GM23338 (cell line): ENCODE results near the gene SEMA6B. TPM values are rescaled to one million over a fixed set of nuclear protein-coding genes. Genes with fewer than 3 reads are reported as not detected.
A peak's percentile ranks its signal among the peaks of the same experiment; 100 is the strongest.

ENCODE experiments used
- ATAC-seq: fragments of 200-7000 bp; cut with Tn5 transposase; 3 replicates; pipeline ENCODE4 v1.9.1; 2020
- DNase-seq: peaks from one replicate; pipeline ENCODE4 v3.0.0-alpha.2; 2015; ENCODE audit warnings: low spot score
- H2AFZ ChIP-seq: fragments of 200-600 bp; sonication (generic); 2 replicates; pipeline ENCODE4 v1.8.0; 2016; ENCODE audit warnings: antibody characterized with exemption, mild to moderate bottlenecking, moderate library complexity
- H3F3A ChIP-seq: fragments of 200-600 bp; sonication (generic); replicated peaks from 2 replicates; pipeline ENCODE4 v1.8.0; 2017; ENCODE audit warnings: antibody characterized with exemption, mixed run types, low read depth
- H3K27ac ChIP-seq: fragments of 200-600 bp; sonication (generic); 2 replicates; pipeline ENCODE4 v1.6.1; 2016; ENCODE audit warnings: low read depth
- H3K27me3 ChIP-seq: fragments of 200-600 bp; sonication (generic); 2 replicates; pipeline ENCODE4 v1.8.0; 2016; ENCODE audit warnings: mild to moderate bottlenecking, mixed run types, moderate library complexity; ENCODE audit not compliant: insufficient read depth
- H3K36me3 ChIP-seq: fragments of 200-600 bp; sonication (generic); 2 replicates; pipeline ENCODE4 v1.8.0; 2016; ENCODE audit warnings: mild to moderate bottlenecking; ENCODE audit not compliant: insufficient read depth
- H3K4me1 ChIP-seq: fragments of 200-600 bp; sonication (generic); 2 replicates; pipeline ENCODE4 v1.8.0; 2016; ENCODE audit warnings: mild to moderate bottlenecking, moderate library complexity; ENCODE audit not compliant: insufficient read depth
- H3K4me2 ChIP-seq: fragments of 200-600 bp; sonication (generic); 2 replicates; pipeline ENCODE4 v1.7.1; 2017; ENCODE audit warnings: mixed run types
- H3K4me3 ChIP-seq: fragments of 200-600 bp; sonication (generic); 2 replicates; pipeline ENCODE4 v1.6.1; 2016; ENCODE audit warnings: mixed run types
- H3K79me2 ChIP-seq: fragments of 200-600 bp; sonication (generic); replicated peaks from 2 replicates; pipeline ENCODE4 v1.8.0; 2017; ENCODE audit warnings: mild to moderate bottlenecking; ENCODE audit not compliant: insufficient read depth
- H3K9me2 ChIP-seq: fragments of 200-600 bp; sonication (generic); 2 replicates; pipeline ENCODE4 v1.8.0; 2017; ENCODE audit not compliant: insufficient read depth
- H4K20me1 ChIP-seq: fragments of 200-600 bp; sonication (generic); replicated peaks from 2 replicates; pipeline ENCODE4 v1.8.0; 2017; ENCODE audit warnings: mild to moderate bottlenecking; ENCODE audit not compliant: insufficient read depth
- H3K27ac Mint-ChIP-seq: 2 replicates; pipeline ENCODE4 v1.8.0; 2020; ENCODE audit warnings: inconsistent platforms, mild to moderate bottlenecking, moderate library complexity, mixed read lengths
- H3K27me3 Mint-ChIP-seq: 3 replicates; pipeline ENCODE4 v1.8.0; 2022; ENCODE audit warnings: low read depth, mild to moderate bottlenecking, moderate library complexity, mixed read lengths, inconsistent platforms; ENCODE audit not compliant: insufficient read depth, poor library complexity
- H3K36me3 Mint-ChIP-seq: 3 replicates; pipeline ENCODE4 v1.8.0; 2021; ENCODE audit warnings: low read depth, mild to moderate bottlenecking, inconsistent platforms, moderate library complexity, mixed read lengths
- H3K4me1 Mint-ChIP-seq: 3 replicates; pipeline ENCODE4 v1.8.0; 2020; ENCODE audit warnings: mild to moderate bottlenecking, inconsistent platforms, mixed read lengths
- H3K4me3 Mint-ChIP-seq: 3 replicates; pipeline ENCODE4 v1.8.0; 2021; ENCODE audit warnings: moderate library complexity, mild to moderate bottlenecking, inconsistent platforms, mixed read lengths
- H3K9me3 Mint-ChIP-seq: 3 replicates; pipeline ENCODE4 v1.8.0; 2020; ENCODE audit warnings: moderate library complexity, mild to moderate bottlenecking, inconsistent platforms, mixed read lengths
- EZH2 ChIP-seq: fragments of 200-600 bp; sonication (generic); IDR thresholded peaks from one replicate; pipeline ENCODE4 v1.8.0; 2017; ENCODE audit warnings: antibody characterized with exemption, mild to moderate bottlenecking, low read depth; ENCODE audit not compliant: unreplicated experiment
- EZH2phosphoT487 ChIP-seq: fragments of 200-600 bp; sonication (generic); IDR thresholded peaks from one replicate; pipeline ENCODE4 v1.8.1; 2018; ENCODE audit warnings: antibody characterized with exemption; ENCODE audit not compliant: unreplicated experiment
- JUNB ChIP-seq: IDR thresholded peaks from one replicate; pipeline ENCODE4 v1.6.1; 2016; ENCODE audit warnings: antibody characterized with exemption; ENCODE audit not compliant: unreplicated experiment
- POLR2AphosphoS5 ChIP-seq: IDR thresholded peaks from 2 replicates; pipeline ENCODE4 v1.6.1; 2016; ENCODE audit warnings: antibody characterized with exemption, low read depth
- ZNF114 ChIP-seq: fragments of 250-450 bp; sonication (Bioruptor Pico); IDR thresholded peaks from 2 replicates; pipeline ENCODE4 v1.5.0; 2020; ENCODE audit warnings: mild to moderate bottlenecking, moderate library complexity
- polyA plus RNA-seq: library from polyadenylated mRNA; unstranded; fragments of >200 nt; fragmentation: Nextera tagmentation; extraction: Ambion mirVana; gene quantifications from 2 replicates; pipeline ENCODE4 v1.2.1, GENCODE V29; 2016
- total RNA-seq: library from RNA; depleted of rRNA; stranded (reverse); fragments of >200 nt; shearing (Covaris generic); gene quantifications from 2 replicates; pipeline ENCODE4 v1.2.3, GENCODE V29; 2014
- TF ChIP-seq, protein P1 (sequence below): fragments of 250-450 bp; sonication (Bioruptor Pico); IDR thresholded peaks from 2 replicates; pipeline ENCODE4 v1.5.0; 2020; ENCODE audit warnings: mild to moderate bottlenecking, moderate library complexity

The SEMA6B gene
- total and polyA plus RNA-seq, 2 experiments from 2014 or later = 5.3 to 42.7 TPM

DNA sequence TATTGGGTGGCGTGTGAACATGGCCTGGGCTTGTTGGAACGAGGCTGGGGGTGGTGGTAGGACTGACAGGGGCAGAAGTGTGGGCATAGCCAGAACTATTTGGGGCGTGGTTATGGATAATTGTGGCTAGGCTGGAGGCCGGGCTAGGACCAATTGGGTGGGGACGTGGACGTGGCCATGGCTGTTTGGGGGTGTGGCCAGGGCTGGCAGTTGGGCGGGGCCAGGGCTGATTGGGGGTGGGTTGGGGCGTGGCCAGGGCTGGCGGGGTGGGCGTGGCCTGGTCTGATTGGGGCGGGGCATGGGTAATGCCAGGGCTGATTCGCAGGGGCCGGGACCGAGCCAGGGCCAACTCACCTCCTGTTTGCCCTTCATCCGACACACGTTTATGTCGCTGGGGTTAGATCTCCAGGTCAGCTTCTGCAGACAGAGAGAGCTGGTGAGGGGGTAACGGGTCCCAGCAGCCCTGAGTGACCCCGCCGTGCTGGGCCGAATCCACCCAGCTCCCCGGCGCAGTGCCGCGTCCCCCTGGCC lies 2.8 kb downstream of the SEMA6B start:
- H3F3A ChIP-seq = peaks cover 9% of the 10 kb centered on the region; the same call in 1 of the 2 replicates
- Mint-ChIP-seq H3K9me3 (no peaks in the 10 kb centered on the region), H3K27me3 (peaks cover 20% of the 10 kb centered on the region), H3K4me3 (no peak overlapping the region), H3K27ac (no peak overlapping the region), H3K4me1 (peaks cover 7% of the 10 kb centered on the region; the same call in 2 of the 3 replicates), H3K36me3 (peaks cover 38% of the 10 kb centered on the region)
- no peak overlapping the region for H3K4me3 ChIP-seq
- no peaks in the 10 kb centered on the region for H3K79me2 ChIP-seq
- ATAC-seq (peak; percentile 77), DNase-seq (peak; percentile 80)
- H3K9me2 ChIP-seq = no peaks in the 10 kb centered on the region
- peaks cover 17% of the 10 kb centered on the region for H4K20me1 ChIP-seq
- H3K27me3 ChIP-seq = no peaks in the 10 kb centered on the region
- H3K4me1 ChIP-seq = no peaks in the 10 kb centered on the region; the same call in 1 of the 2 replicates
- H2AFZ ChIP-seq = no peak overlapping the region
- peaks cover 4% of the 10 kb centered on the region for H3K36me3 ChIP-seq
- no peak overlapping the region for H3K27ac ChIP-seq
- no peak overlapping the region for H3K4me2 ChIP-seq
- no peak for TF ChIP-seq EZH2
- no peak for TF ChIP-seq EZH2phosphoT487
- TF ChIP-seq ZNF114 (CRISPR knock-in tag) = no peak
- TF ChIP-seq JUNB = no peak
- no peak for TF ChIP-seq POLR2AphosphoS5
- TF ChIP-seq, protein P1, sequence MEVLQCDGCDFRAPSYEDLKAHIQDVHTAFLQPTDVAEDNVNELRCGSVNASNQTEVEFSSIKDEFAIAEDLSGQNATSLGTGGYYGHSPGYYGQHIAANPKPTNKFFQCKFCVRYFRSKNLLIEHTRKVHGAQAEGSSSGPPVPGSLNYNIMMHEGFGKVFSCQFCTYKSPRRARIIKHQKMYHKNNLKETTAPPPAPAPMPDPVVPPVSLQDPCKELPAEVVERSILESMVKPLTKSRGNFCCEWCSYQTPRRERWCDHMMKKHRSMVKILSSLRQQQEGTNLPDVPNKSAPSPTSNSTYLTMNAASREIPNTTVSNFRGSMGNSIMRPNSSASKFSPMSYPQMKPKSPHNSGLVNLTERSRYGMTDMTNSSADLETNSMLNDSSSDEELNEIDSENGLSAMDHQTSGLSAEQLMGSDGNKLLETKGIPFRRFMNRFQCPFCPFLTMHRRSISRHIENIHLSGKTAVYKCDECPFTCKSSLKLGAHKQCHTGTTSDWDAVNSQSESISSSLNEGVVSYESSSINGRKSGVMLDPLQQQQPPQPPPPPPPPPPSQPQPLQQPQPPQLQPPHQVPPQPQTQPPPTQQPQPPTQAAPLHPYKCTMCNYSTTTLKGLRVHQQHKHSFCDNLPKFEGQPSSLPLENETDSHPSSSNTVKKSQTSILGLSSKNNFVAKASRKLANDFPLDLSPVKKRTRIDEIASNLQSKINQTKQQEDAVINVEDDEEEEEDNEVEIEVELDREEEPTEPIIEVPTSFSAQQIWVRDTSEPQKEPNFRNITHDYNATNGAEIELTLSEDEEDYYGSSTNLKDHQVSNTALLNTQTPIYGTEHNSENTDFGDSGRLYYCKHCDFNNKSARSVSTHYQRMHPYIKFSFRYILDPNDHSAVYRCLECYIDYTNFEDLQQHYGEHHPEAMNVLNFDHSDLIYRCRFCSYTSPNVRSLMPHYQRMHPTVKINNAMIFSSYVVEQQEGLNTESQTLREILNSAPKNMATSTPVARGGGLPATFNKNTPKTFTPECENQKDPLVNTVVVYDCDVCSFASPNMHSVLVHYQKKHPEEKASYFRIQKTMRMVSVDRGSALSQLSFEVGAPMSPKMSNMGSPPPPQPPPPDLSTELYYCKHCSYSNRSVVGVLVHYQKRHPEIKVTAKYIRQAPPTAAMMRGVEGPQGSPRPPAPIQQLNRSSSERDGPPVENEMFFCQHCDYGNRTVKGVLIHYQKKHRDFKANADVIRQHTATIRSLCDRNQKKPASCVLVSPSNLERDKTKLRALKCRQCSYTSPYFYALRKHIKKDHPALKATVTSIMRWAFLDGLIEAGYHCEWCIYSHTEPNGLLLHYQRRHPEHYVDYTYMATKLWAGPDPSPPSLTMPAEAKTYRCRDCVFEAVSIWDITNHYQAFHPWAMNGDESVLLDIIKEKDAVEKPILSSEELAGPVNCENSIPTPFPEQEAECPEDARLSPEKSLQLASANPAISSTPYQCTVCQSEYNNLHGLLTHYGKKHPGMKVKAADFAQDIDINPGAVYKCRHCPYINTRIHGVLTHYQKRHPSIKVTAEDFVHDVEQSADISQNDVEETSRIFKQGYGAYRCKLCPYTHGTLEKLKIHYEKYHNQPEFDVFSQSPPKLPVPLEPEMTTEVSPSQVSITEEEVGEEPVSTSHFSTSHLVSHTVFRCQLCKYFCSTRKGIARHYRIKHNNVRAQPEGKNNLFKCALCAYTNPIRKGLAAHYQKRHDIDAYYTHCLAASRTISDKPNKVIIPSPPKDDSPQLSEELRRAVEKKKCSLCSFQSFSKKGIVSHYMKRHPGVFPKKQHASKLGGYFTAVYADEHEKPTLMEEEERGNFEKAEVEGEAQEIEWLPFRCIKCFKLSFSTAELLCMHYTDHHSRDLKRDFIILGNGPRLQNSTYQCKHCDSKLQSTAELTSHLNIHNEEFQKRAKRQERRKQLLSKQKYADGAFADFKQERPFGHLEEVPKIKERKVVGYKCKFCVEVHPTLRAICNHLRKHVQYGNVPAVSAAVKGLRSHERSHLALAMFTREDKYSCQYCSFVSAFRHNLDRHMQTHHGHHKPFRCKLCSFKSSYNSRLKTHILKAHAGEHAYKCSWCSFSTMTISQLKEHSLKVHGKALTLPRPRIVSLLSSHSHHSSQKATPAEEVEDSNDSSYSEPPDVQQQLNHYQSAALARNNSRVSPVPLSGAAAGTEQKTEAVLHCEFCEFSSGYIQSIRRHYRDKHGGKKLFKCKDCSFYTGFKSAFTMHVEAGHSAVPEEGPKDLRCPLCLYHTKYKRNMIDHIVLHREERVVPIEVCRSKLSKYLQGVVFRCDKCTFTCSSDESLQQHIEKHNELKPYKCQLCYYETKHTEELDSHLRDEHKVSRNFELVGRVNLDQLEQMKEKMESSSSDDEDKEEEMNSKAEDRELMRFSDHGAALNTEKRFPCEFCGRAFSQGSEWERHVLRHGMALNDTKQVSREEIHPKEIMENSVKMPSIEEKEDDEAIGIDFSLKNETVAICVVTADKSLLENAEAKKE (CRISPR knock-in tag) = no peak
